Thoracic aorta (tissue), 2 donors: ENCODE results near the gene CST6. TPM values are rescaled to one million over a fixed set of nuclear protein-coding genes. Genes with fewer than 3 reads are reported as not detected.

Experiments used
- ATAC-seq: fragments of 150-250 bp; one replicate; pipeline ENCODE4 v1.8.0; 2017; ENCODE audit warnings: low read depth; ENCODE audit not compliant: insufficient number of reproducible peaks, low FRiP score
- DNase-seq: peaks from one replicate; pipeline ENCODE4 v3.0.0-alpha.2; 2020; ENCODE audit warnings: low spot score
- H3K27ac ChIP-seq, 2 donors: fragments of 200-600 bp; sonication (generic); 1 replicate in 1 of 2; 2 replicates in 1 of 2; pipeline ENCODE4 v1.5.1; 2016; ENCODE audit warnings: mild to moderate bottlenecking in 2 of 2, moderate library complexity in 2 of 2
- H3K27me3 ChIP-seq: fragments of 200-600 bp; sonication (generic); replicated peaks from 2 replicates; pipeline ENCODE4 v1.6.0; 2016; ENCODE audit warnings: mild to moderate bottlenecking; ENCODE audit not compliant: insufficient read depth
- H3K36me3 ChIP-seq: fragments of 200-600 bp; sonication (generic); one replicate; pipeline ENCODE4 v1.5.1; 2016
- H3K4me1 ChIP-seq, 2 donors: fragments of 200-600 bp; sonication (generic); 1 replicate in 1 of 2; 2 replicates in 1 of 2; pipeline versions ENCODE4 v1.5.1 to v1.6.0; 2016; ENCODE audit warnings: low read depth in 2 of 2, mild to moderate bottlenecking in 1 of 2; ENCODE audit not compliant: control insufficient read depth in 1 of 2
- H3K4me3 ChIP-seq: fragments of 200-600 bp; sonication (generic); 2 replicates; pipeline ENCODE4 v1.5.1; 2016; ENCODE audit warnings: mild to moderate bottlenecking
- H3K9me3 ChIP-seq: fragments of 200-600 bp; sonication (generic); 2 replicates; pipeline ENCODE4 v1.5.1; 2016
- total RNA-seq, 2 donors: library from RNA; depleted of rRNA; stranded (reverse); fragments of >200 nt; gene quantifications; one replicate each; pipeline versions ENCODE4 v1.1.0 to v1.2.3, GENCODE V29; 2016
- TF ChIP-seq, protein P1 (sequence below): fragments of 200-600 bp; sonication (generic); IDR thresholded peaks from one replicate; pipeline ENCODE4 v1.5.1; 2019; ENCODE audit warnings: antibody characterized with exemption

The CST6 gene
- total RNA-seq, 2 donors from 2014 or later: 4.5 to 16.9 TPM

DNA sequence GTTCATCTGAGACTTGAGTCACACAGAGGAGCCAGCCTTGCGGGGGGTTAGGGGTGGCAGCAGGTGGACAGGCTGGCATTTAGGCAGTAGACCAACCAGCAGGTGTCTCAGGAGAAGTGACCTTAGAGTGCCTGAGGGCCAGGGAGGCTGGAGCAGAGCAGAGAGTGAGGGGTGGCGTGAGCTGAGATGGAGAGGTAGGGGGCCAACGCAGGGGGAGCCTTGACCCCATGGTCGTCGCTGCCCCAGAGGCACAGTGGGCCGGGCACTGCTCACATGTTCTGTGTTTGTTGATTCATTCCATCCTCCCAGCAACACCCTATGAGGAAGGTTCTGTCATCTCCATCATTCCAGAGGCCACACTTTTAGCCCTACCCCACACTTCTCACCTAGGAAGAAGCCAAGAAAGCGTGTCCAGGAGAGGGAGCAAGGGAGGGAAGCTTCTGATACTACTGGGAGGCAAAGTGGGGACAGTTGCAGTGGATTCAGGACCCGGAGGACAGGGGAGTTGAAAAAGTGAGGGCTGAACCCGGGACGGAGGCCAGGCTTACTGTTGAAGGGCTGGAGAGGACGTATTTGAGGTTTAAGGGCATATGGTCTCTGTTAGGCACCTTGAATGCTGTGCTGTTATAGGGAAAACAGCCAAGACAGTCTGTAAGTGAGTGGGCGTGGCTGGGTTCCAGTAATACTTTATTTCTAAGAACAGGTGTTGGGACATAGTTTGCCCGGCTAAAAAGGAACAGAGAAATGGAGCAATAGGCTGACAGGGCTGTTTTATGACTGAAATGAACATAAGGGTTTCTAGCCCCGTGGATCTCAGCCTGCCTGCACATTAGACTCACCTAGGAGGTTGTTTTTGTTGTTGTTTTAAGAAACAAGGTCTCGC is 43.0 kb upstream of the CST6 start:
- Histone ChIP-seq H3K4me1 (peaks cover 4 to 5% of the 10 kb centered on the region in 2 donors), H3K9me3 (no peaks in the 10 kb centered on the region), H3K27ac (no peak overlapping the region), H3K4me3 (no peak overlapping the region), H3K27me3 (no peaks in the 10 kb centered on the region), H3K36me3 (peaks cover 65% of the 10 kb centered on the region)
- no peak for ATAC-seq
- no peak for DNase-seq
- TF ChIP-seq, protein P1, sequence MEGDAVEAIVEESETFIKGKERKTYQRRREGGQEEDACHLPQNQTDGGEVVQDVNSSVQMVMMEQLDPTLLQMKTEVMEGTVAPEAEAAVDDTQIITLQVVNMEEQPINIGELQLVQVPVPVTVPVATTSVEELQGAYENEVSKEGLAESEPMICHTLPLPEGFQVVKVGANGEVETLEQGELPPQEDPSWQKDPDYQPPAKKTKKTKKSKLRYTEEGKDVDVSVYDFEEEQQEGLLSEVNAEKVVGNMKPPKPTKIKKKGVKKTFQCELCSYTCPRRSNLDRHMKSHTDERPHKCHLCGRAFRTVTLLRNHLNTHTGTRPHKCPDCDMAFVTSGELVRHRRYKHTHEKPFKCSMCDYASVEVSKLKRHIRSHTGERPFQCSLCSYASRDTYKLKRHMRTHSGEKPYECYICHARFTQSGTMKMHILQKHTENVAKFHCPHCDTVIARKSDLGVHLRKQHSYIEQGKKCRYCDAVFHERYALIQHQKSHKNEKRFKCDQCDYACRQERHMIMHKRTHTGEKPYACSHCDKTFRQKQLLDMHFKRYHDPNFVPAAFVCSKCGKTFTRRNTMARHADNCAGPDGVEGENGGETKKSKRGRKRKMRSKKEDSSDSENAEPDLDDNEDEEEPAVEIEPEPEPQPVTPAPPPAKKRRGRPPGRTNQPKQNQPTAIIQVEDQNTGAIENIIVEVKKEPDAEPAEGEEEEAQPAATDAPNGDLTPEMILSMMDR: no peak

DNA sequence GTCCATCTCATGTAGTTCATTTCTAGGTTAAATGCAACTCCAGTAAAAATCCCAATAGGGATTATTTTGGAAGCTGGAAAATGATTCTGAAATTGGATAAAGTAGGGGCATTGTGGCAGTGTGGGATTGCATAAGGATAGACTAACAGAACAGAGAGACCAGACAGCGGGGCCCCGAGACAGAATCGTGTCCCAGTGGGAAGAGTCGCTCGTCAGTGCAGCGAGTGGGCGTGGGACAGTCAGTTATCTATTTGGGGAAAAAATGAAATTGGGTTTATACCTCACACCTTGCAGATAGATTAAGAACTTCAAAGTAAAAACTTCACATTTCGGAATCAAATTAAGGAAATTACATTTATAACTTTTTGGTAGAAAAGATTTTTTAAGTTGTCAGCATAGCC is 39.7 kb upstream of the CST6 start:
- Histone ChIP-seq H3K9me3 (no peaks in the 10 kb centered on the region), H3K36me3 (peaks cover 44% of the 10 kb centered on the region), H3K27me3 (no peaks in the 10 kb centered on the region), H3K4me1 (no peaks in the 10 kb centered on the region), H3K27ac (no peak overlapping the region), H3K4me3 (no peak overlapping the region)
- ATAC-seq (no peak), DNase-seq (no peak)
- TF ChIP-seq, protein P1: no peak

DNA sequence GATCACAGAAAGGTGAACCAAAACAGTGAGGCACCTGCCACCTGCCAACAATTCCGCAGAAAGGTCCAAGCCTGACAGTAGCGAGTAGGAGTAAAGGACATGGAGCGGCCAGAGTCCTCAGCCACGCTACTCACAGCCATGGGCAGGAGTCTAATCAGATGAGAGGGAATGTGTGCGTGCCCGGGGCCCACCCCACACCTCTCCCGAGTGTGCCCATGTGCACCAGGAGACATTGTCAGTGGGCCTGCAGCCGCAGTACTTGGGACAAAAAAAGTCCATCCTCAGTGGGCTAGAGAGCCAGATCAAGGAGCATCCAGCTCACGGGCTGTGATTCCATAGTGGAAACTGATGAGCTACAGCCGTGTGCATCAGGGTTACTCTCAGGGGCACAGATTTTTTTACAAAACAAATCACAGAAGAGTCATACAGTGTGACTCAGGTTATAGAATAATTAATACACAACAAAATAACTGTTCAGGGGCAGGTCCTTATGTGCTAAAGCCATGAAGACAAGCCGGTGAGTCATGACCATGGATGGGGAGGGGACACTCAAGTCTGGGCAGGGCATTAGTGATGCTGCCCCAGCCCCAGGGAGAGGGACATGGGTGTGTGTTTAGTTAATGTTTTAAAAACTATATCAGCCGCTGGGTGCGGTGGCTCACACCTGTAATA is 38.2 kb upstream of the CST6 start:
- no peak for ATAC-seq
- H3K36me3 ChIP-seq: peaks cover 44% of the 10 kb centered on the region

GRCh38 chr11:65975771-65976170 is 36.0 kb upstream of the CST6 start:
- H3K27me3 ChIP-seq: no peaks in the 10 kb centered on the region
- no peaks in the 10 kb centered on the region for H3K9me3 ChIP-seq
- no peak overlapping the region for H3K4me3 ChIP-seq
- DNase-seq (no peak), ATAC-seq (no peak)
- peaks cover 35% of the 10 kb centered on the region for H3K36me3 ChIP-seq
- H3K27ac ChIP-seq: no peak overlapping the region
- TF ChIP-seq, protein P1: no peak
- H3K4me1 ChIP-seq: no peaks in the 10 kb centered on the region

More for the DNA sequence above, 38.2 kb upstream of the CST6 start:
- DNase-seq: no peak
- Histone ChIP-seq H3K4me3 (no peak overlapping the region), H3K9me3 (no peaks in the 10 kb centered on the region), H3K4me1 (no peaks in the 10 kb centered on the region), H3K27ac (no peak overlapping the region), H3K27me3 (no peaks in the 10 kb centered on the region)
- TF ChIP-seq, protein P1: no peak
